Suprapubic skin (tissue), 3 donors: ENCODE data around the gene PTS.

Experiments used
- CTCF ChIP-seq, 2 donors: fragments of 200-600 bp in 1 of 2; fragments of 450-650 bp in 1 of 2; sonication (generic) in 1 of 2; IDR thresholded peaks; one replicate each; pipeline ENCODE4 v1.5.1; 2016 to 2019; ENCODE audit warnings: antibody characterized with exemption in 2 of 2, mild to moderate bottlenecking in 1 of 2, moderate library complexity in 1 of 2
- POLR2A ChIP-seq, 2 donors: fragments of 450-650 bp; IDR thresholded peaks; one replicate each; pipeline ENCODE4 v1.6.1; 2017; ENCODE audit warnings: antibody characterized with exemption in 2 of 2, mild to moderate bottlenecking in 2 of 2, moderate library complexity in 2 of 2

- TF ChIP-seq POLR2A (IDR thresholded peaks at IDR 0.05) (no peak), CTCF (IDR thresholded peaks at IDR 0.05) (no peak)
Measured at GRCh38 chr11:112270551-112271180, 44.4 kb downstream of the PTS start.
